Measurements from ENCODE around the gene FRMPD2.

FRMPD2 gene

GRCh38 chr10:48274636-48275035 is at the start of gene FRMPD2:
Gene FRMPD2, minus strand, starts transcription at chr10:48274696. Its CDS starts 129 bp downstream, at chr10:48274567.
- no peak for DNase-seq (ENCODE audit: low read depth)

- DNase-seq (ENCODE audit: low read depth) = no peak
These were observed 47.5 kb upstream of the FRMPD2 start for GRCh38 chr10:48322017-48322416.

GRCh38 chr10:48317321-48317990 is 43.0 kb upstream of the FRMPD2 start:
- DNase-seq (ENCODE audit: low read depth) = no peak

GRCh38 chr10:48316236-48316635 is 41.7 kb upstream of the FRMPD2 start:
- no peak for DNase-seq (ENCODE audit: low read depth)

- no peak for DNase-seq (ENCODE audit: low read depth)
These were observed 39.6 kb upstream of the FRMPD2 start for GRCh38 chr10:48314107-48314506.

GRCh38 chr10:48309711-48310226 is 35.3 kb upstream of the FRMPD2 start:
- DNase-seq (ENCODE audit: low read depth) = no peak

GRCh38 chr10:48307711-48308018 is 33.2 kb upstream of the FRMPD2 start:
- no peak for DNase-seq (ENCODE audit: low read depth)

- peak; percentile 62 for DNase-seq (ENCODE audit: low read depth)
These were observed 32.6 kb upstream of the FRMPD2 start for GRCh38 chr10:48306870-48307710.

GRCh38 chr10:48306265-48306869 is 31.9 kb upstream of the FRMPD2 start, which contains the start of gene MAPK8:
Gene MAPK8, plus strand, starts transcription at chr10:48306677. Its CDS starts 94,984 bp downstream, at chr10:48401661.
- peak; percentile 91 for DNase-seq (ENCODE audit: low read depth)

GRCh38 chr10:48305905-48306264 is 31.4 kb upstream of the FRMPD2 start:
- no peak for DNase-seq (ENCODE audit: low read depth)

- no peak for DNase-seq (ENCODE audit: low read depth)
These were observed 28.3 kb upstream of the FRMPD2 start for GRCh38 chr10:48302515-48303476.

GRCh38 chr10:48300556-48300955 is 26.1 kb upstream of the FRMPD2 start:
- DNase-seq (ENCODE audit: low read depth) = no peak

- DNase-seq (ENCODE audit: low read depth) = no peak
These were observed 25.2 kb upstream of the FRMPD2 start for GRCh38 chr10:48299692-48300091.

- no peak for DNase-seq (ENCODE audit: low read depth)
These were observed 24.6 kb upstream of the FRMPD2 start for GRCh38 chr10:48299066-48299465.

GRCh38 chr10:48296576-48297098 is 22.1 kb upstream of the FRMPD2 start:
- no peak for DNase-seq (ENCODE audit: low read depth)

GRCh38 chr10:48294431-48294830 is 19.9 kb upstream of the FRMPD2 start:
- DNase-seq (ENCODE audit: low read depth) = no peak

GRCh38 chr10:48292616-48293015 is 18.1 kb upstream of the FRMPD2 start:
- no peak for DNase-seq (ENCODE audit: low read depth)

- DNase-seq (ENCODE audit: low read depth) = no peak
These were observed 16.7 kb upstream of the FRMPD2 start for GRCh38 chr10:48291190-48291589.

- no peak for DNase-seq (ENCODE audit: low read depth)
These were observed 15.8 kb upstream of the FRMPD2 start for GRCh38 chr10:48290286-48290685.

- peak; percentile 9 for DNase-seq (ENCODE audit: low read depth)
These were observed 15.2 kb upstream of the FRMPD2 start for GRCh38 chr10:48289501-48290238.

- no peak for DNase-seq (ENCODE audit: low read depth)
These were observed 14.2 kb upstream of the FRMPD2 start for GRCh38 chr10:48288661-48289060.

Data from stimulated activated CD8-positive, alpha-beta memory T cell treated with anti-CD3 and anti-CD28 coated beads, Interleukin-12 subunit alpha, Interleukin-12 subunit beta, amount 100 ng/mL, for 4 hours (primary cell).